Measurements from ENCODE around the gene GPALPP1.
"Not testable (repeated sequence)": the region's sequence is repeated elsewhere in the genome, so short reads cannot be mapped to it uniquely, and the experiment has no call there.

DNA sequence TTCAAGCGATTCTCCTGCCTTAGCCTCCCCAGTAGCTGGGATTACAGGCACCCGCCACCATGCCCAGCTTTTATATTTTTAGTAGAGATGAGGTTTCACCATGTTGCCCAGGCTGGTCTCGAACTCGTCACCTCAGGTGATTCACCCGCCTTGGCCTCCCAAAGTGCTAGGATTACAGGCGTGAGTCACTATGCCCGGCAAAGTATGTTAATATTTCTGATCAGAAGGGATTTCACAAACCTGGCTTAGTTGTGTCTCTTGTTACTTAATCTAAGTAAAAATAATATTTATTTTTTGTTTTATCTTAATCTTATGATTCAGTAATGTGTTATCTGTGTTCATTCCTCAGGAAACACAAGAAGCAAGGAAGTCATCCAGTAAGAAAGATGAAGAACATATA, 30.6 kb downstream of the GPALPP1 start:
- TF ChIP-seq POLR2A (IDR thresholded peaks at IDR 0.05; ENCODE audit: low read length); GATA1 (IDR thresholded peaks at IDR 0.05; ENCODE audit: low read depth, low read length): not testable (repeated sequence)
